Measurements from ENCODE around the gene CSNK2A3.
A peak's percentile ranks its signal among the peaks of the same experiment; 100 is the strongest.
"Not testable (repeated sequence)": the region's sequence is repeated elsewhere in the genome, so short reads cannot be mapped to it uniquely, and the experiment has no call there.

The CSNK2A3 gene

DNA sequence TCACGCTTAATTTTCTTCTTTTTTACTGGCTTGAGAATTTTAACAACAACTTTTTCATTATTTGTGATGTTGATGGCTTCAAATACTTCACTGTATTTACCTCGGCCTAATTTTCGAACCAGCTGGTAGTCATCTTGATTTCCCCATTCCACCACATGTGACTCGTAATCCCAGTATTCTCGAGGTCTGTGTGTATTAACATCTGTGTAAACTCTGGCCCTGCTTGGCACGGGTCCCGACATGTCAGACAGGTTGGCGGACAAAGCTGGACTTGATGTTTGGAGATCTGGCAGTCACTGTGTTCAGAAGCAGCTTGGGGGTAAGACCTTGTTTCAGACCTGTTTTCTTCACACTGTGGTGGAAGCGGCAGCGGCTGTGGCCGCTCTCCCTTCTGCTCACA is at the start of gene CSNK2A3:
TSS of gene CSNK2A3 (minus strand) at position 373 of the 400 bp plus-strand sequence. CDS start at position 242, 131 bp downstream.
- not testable (repeated sequence) for DNase-seq

DNA sequence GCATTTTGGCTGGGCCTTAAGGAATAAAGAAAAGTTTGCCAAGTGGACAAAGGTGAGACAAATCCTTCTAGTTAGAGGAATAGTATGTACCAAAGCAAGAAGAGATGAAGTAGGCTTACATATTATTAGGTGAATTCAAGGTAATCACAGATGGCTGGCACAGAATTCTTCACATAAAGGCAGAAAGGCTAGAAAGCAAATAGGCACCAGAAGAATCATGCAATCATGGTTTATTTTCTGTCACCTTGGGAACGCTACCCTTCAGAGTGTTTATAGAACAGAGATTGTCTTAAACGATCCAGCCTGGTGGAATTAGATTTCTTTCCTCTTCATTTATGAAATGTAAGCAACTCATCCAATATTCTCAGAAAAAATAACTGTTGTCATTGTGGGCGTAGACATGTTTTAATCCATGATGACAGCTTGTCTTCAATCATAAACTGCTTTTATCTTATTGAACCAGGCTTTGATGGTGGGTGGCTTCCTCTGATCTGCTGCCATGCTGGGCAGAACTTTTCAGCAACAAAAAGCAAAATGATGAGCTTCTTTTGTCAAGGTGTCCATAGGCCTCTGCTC is 49.0 kb upstream of the CSNK2A3 start:
- DNase-seq = no peak

DNA sequence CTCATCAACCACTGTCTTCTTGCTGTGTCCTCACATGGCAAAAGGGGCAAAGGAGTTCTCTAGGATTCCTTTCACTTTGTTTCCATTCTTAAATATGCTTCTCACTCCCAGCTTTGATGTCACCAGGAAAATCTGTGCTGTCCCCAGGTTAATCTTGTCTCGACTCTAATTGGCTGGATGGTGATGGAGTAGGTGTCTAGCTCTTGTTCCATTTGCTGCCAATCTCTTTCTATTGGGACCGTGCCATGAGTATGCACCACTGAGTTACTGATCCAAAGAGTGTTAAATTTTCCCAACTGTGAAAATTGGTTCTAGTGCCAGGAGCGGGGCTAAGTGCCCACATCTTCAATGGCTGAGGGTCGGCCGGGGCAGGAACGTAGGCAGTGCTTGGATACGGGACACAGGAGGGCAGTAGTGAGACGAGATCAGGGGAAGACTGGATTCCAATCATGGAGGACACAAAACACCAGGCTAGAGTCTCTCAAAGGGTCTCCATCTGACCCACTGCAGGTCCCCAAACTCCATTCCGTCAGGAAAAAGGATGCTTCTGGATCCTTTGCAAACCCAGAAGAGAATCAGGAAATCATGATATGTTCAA is 47.7 kb upstream of the CSNK2A3 start:
- DNase-seq = no peak

DNA sequence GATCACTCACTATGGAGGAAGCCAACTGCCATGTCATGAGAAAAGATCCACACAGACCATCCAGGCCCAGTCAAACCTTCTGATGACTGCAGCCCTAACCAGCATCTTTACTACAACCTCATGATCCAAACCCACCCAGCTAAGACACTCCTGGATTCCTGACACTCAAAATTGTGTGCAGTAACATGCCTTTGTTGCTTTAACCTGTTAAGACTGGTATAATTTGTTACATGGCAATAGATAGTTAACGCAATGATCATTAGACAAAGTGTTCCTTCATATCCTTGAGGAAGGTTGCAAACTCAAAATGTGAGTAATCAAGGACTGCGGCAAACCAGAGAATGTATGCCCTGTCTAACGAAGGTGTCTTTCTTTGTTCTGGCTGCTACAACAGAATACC is 47.1 kb upstream of the CSNK2A3 start:
- DNase-seq = no peak

DNA sequence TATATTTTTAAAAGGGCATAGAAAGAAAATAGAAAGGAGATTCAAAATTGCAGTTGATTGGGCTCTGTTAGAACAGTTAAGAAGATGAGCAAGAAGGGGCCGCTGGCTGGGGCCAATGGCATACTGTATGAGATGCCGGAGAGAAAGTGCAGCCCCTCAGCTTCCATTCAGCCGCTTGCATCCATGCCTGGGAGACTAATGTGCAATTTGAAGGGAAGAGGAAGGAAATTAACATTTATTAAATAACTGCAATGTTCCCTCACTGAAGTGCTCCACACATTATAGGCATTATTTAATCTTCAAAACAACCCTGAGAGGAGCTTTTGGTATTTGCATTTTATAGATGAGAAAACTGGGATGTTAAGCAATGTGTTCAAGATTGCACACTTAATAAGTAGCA is 44.7 kb upstream of the CSNK2A3 start:
- DNase-seq = no peak

DNA sequence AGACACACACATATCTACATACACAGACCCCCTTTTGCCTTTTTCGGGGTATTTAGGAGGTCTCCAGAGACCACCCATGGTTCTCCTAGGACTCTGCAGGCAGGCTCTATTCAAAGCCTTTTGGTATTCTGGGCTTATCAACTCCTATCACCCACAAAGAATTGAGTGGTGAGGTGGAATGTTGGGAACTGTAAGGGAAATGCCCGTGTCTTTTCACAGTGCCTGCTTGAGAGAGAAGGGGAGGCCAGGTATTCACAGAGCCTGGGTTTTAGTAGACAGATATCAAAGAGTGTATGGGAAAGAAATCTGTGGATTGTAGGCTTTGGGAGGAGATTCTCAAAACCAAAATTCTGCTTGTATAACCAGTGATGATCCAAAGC is 44.0 kb upstream of the CSNK2A3 start:
- no peak for DNase-seq

DNA sequence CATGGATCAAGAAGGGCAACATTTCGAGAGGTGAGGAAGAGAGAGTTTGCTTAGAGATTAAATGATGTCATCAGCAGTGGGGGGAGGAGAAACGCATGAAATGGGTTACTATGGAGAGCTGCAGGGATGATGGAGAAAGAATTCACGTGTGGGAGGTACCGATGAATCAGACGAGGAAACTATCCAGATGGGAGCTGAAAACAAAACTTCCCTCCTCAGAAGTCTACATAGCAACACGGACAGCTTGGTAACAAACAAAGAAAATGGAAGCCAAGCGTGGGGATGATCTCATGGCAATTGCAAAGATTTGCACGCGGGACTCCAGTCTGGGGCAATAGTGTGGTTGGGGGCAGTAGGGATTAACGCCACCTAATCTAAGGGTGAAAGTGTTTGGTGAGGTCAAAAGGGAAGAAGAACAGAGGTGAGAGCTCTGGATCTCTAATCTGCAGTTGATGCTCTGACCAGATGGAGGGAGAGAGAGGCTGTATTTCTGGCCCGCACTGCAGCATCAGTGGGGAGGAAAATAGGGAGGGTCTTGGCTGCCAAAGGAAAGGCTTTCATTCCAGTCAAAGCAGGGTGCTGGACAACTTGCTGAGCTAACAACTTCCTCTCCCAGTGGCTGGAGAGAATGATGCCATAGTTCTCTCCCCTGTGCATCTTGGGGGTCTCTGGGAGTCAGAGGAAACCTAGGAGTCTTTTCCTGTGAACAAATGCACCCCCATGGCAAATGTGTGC is 43.4 kb upstream of the CSNK2A3 start:
- no peak for DNase-seq

DNA sequence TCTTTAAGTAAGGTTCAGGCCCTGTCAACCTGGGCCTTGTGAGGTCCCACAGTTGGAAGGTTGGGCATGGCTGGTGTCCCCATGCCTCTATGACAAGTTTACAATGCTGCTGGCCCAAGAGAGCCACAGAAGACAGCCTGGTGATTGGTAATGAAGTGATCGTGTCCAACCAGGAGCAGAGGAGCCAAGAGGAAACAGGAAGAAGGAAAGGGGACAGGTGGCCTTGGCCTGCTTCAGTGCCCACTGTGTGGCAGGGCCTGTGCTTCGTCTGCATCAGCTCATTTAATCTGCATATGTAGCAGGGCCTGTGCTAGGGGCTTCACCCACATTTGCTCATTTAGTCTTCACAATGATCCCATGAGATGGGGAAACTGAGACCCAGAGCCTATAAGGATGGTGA is 42.1 kb upstream of the CSNK2A3 start:
- DNase-seq = no peak

DNA sequence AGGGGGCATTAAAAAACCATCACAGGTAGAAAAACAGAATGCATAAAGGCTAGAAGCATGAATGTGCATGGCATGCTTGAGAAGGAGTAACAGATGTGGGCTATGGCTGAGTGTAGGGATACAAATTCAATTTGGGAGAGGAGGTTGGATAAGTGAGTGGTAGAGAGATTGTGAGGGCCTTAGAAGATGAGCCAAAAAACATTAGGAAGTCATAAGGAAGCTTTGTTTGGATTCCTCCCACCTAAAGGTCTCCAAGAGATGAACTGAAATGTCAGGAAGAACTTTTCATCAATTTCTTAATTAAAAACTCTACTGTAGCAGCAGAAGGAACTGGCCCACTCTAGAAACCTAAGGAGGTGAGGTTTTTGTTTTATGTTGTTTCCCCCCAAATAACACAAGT is 41.2 kb upstream of the CSNK2A3 start:
- no peak for DNase-seq

DNA sequence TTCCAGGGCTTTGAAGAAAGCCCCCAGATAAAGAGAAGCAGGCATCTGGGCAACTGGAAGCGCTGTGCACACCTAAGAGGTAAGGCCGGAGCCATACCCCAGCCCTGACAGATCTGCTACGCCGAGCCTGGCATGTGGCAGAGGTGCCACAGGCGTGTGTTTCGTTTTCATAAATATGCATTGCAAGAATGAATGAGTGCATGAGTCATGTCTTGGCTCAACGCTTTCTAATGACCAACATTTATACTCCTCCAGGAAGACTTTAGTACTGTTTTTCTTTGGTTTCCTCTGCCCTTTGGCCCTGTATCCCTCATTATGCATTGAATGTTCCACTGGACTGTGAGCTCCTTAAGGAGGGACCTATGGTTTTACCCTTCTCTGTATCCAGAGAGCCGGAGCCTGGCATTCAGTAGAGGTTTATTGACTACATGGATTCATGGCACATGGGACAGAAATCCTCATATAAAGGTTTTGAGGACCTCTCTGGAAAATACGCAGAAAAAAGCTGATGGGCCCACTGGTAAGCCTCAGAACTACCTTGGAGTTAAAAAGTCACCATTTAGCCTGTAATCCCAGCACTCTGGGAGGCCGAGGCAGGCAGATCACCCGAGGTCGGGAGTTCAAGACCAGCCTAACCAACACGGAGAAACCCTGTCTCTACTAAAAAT is 38.9 kb upstream of the CSNK2A3 start:
- no peak for DNase-seq

DNA sequence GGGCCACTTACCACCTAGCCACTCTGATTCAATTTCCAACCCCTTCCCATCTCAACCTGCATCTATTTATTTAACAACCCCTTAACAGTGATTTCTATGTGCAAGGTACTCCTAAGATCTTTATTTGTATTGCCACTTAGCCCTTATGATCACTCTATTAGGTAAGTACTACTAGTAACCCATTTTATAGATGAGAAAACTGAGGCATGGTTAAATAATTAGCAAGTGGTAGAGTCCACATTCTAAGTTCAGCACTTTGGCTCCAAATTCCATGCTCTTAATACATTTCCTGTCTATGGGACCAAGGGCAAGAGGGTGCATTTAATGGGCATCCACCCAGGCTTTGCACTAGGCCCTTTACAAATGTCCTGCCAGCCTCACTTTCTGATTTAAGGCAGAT is 38.1 kb upstream of the CSNK2A3 start:
- no peak for DNase-seq

DNA sequence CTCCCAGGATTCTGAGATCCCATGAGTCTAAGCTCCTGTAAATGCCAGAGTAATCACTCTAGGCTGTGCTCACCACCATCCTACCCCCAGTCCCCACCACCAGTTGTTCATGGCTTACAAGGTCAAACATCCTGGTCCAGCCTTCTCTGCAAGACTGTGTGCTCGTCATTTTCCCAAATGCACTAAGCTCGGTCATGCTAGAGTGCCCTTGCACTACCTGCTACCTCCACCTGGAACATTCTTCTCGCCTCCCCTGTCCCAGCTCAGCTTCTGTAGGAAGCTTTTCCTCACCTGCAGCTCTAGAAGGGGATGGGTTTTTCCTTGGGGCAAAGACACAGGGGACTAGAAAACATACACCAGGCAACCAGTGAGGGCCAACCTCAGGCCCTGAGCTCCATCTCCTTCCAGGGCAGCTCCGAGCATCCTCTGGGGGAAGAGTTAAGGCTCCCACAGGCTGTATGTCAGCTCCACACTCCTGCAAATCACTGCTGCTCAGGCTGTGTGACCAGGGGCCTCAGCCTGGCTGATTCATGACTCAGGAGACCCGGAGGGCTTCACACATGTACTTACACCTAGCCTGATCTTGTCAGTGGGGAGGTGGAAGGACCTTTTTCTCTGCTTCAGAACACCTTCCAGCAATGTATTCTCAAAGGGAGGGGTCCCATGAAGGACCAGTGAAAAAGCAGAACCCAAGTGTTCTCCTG is 37.2 kb upstream of the CSNK2A3 start:
- no peak for DNase-seq

DNA sequence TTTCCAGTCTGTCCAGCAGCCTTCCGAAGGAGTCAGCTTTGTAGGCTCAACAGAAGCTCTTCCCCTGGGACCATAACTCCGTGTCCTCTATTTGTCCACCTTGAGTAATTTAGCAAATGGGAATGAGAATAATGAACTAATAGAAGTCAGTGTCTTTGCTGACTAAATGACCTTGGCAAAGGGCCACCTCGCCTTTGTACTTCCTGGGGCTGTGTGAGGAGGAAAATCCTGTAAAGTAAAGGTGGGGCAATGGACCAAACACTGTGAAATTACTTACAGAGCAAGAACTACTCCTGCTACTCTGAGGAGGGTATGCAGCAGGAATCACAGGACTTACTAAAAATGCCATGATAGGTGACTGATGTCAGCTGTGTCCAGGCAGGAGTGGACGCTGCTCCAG is 36.2 kb upstream of the CSNK2A3 start:
- no peak for DNase-seq

DNA sequence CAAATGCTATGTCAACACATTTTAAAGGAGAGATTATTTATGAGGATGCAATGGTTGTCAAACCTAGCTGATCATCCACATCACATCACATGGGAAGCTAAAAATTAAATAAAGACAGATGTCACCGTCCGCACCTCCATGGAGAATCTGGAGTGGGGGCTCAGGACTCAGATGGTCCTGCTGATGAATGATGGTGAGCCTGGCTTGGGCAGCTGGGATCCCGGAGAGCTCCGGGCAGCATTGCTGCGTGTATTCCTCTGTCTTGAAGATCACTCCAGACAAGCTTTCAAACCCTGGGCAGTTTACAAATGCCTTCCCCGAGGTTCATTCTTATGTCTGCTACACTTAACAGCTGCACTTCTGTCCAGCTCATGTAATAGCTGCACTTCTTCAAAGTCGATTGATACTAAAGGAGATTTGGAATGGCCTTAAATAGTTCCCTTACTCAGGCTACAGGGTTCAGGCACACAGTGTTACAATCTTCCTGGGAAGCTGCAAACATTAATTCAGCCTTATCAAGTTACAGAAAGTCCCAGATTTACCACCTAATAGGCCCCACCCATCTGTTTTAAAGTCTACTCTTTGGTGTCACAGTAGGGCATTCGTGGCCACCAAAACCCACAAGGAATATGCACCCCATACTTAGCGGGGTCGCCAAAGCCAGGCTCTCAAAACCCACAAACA is 34.7 kb upstream of the CSNK2A3 start:
- DNase-seq = no peak

DNA sequence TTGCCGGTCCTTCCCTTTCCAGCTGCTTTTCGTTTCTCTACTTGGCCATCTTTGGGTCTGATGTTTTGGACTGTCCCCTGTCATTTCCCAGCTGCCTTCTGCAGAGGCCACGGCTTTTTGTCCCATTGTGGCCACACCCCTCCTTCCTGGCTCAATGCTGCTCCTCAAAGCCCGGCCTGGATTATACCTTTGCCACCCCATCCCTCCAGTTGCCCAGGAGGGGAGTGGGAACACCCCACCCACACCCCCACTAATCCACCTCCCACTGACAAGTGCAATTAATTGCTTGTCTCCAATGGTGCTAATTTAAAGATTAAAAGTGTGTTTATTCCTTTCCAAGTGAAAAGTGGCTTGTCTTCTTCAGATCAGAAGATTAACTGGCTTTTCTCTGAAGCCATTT is 34.2 kb upstream of the CSNK2A3 start:
- no peak for DNase-seq

DNA sequence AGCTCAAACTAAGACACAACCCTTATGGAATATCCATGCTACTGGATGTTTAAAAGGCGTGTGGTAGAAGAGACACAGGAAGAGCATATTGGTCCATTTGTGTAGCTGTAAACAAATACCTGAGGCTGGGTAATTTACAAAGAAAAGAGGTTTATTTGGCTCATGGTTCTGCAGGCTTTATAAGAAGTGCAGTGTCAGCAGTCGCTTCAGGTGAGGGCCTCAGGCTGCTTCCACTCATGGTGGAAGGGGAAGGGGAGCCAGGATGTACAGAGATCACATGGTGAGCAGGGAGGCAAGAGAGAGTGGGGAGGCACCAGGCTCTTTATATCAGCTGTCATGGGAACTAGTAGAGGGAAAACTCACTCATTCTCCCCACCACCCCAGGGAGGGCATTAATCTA is 31.8 kb upstream of the CSNK2A3 start:
- no peak for DNase-seq

DNA sequence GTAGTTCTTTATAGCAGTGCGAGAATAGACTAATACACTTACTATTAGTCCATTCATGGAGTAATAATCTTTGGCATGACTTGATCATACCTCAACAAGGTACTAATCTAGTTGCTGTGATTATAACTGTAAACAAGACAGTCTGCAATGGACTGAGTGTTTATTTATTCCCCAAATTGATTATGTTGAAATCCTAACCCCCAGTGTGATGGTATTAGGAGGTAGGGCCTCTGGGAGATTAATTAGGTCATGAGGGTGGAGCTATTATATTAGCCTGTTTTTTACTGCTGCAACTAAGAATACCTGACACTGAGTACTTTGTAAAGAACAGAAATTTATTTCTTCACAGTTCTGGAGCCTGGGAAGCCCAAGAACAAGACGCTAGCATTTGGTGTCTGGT is 30.9 kb upstream of the CSNK2A3 start:
- DNase-seq = no peak

DNA sequence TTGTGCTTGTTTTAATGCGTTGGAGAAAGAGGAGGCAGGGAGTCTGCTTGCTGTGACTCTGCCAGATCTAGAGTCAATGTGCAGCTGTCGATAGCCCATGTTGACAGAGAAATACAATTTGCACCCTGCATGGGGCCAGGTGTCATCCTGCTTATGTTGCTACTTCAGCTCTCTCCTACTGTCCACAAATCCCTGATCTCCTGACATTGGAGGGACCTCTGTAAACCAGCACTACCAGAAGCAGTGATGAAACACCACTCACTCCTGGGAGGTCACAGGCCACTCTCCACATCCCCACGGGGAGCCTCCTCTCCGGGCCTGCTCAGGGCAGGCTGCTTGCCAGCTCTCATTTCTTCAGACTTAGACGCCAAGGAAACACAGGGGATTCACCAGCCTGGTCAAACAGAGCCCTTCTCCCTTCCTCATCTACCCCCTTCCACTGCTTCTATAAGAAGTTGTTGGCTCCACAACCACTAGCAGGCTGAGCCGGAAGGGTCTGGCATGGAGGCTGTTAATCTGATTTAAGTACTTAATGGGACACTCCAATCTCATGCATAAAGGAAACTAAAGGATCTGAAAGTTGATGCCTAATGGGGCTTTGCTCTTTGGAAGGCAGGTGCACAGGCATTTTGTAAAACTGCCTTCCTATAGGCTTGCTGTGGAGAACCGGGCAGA is 29.9 kb upstream of the CSNK2A3 start:
- DNase-seq = peak; percentile 80

DNA sequence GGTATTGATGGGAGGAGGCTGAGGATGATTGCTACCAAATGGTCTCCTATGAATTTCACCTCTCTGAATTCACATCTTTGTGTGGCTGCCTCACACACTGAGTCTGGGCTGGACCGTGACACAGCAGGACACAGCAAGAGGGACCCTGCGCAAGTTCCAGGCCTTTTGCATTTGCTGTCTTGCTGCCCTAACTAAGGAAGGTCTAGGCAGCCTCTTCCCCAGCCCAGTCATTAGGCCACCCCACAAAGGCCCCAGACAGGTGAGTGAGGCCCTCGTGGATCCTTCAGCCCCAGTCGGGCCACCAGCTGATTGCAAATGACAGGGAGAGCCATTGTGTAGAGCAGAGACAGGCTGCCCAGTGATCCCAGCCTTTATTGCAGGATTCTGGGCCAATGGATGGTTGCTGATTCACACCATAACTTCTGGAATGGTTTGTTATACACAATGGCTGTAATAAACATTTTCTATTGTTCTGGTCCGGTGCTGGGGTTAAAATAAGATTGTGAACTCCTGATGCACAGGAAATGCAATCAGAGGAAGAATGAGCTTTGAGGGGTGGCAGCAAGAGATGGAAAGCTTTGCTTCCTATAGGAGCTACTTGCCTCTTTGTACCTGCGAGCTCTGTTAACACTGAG is 28.5 kb upstream of the CSNK2A3 start:
- no peak for DNase-seq

DNA sequence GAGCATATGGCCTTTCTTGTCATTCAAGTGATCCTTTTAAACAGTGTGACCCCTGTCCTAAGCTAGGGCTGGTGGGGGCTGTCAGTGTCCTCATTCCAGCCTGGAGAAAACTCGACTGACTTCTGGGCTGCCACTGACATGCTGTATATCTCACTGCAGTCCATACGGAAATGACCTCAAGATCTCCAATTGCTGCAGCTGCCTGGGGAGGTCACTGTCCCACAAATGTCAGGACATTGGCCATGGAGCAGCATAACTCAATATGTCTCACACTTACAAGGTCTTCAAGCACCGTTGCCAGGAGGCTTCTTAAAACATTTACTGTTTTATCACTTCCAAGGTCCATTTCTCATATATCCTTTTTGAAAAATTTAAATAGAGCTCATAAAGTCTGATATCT is 27.8 kb upstream of the CSNK2A3 start:
- no peak for DNase-seq

DNA sequence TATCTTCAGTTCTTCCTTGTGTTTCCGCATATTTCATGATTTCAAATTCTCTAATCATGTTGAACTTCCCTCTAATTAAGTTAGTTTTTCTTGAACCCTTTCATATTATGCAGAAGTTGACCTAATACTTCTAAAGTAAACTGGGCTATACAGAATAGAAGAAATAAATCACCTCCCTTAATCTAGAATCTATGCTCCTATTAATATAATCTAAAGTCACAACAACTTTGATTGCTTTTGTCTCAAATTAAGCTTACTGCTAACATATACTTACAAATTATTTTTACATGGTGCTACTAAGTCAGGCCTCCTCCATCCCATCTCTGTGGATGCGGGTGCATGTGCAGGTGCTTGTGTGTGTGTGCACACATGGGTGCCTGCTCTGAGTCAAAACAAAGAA is 27.3 kb upstream of the CSNK2A3 start:
- DNase-seq = no peak

DNA sequence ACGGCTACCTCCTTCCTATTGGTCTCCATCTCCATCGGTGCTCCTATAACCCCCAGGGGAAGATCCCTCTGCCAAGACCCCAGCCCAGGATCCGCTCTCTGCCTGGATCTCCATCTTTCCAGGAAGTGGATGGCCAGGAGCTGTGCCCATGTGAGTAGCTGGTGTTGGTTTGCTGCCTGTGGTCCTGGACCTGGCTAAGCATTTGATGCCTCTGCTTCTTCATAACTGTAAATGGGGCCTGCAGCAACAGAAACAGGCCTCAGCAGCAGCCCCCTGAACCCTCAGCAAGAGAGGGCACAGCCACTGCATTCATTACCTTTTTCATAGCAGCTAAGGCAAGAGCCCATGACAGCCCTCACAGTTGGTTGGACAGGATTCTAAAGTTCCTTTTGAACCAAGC is 26.6 kb upstream of the CSNK2A3 start:
- no peak for DNase-seq
